Caki2 (cell line): ENCODE results near the gene POLQ. TPM values are rescaled to one million over a fixed set of nuclear protein-coding genes. Genes with fewer than 3 reads are reported as not detected.
"Not testable (repeated sequence)": the region's sequence is repeated elsewhere in the genome, so short reads cannot be mapped to it uniquely, and the experiment has no call there.

Experiments used
- DNase-seq: peaks from one replicate; pipeline ENCODE4 v3.0.0-alpha.2; 2015; ENCODE audit warnings: low read depth
- in situ Hi-C: cut with HindIII; loops from 2 replicates; pipeline ENCODE4 v1.10.0; 2016; ENCODE audit warnings: low sequenced_read_pairs, low pct_unique_long_range_greater_than_20kb, mixed read lengths
- total RNA-seq: library from RNA; depleted of rRNA; stranded (reverse); fragments of >200 nt; shearing (Covaris generic); gene quantifications from 2 replicates; pipeline ENCODE4 v1.2.3, GENCODE V29; 2014; ENCODE audit warnings: low replicate concordance; rRNA removed

POLQ gene
- total RNA-seq, result 1.7 and 3.0 TPM in 2 replicates

GRCh38 chr3:121545574-121546455 is at the start of gene POLQ:
Gene POLQ (minus strand): TSS chr3:121545988. CDS start chr3:121545877, 111 bp downstream.
- DNase-seq, result peak; percentile 84
- in situ Hi-C loops, result no loop called here

DNA sequence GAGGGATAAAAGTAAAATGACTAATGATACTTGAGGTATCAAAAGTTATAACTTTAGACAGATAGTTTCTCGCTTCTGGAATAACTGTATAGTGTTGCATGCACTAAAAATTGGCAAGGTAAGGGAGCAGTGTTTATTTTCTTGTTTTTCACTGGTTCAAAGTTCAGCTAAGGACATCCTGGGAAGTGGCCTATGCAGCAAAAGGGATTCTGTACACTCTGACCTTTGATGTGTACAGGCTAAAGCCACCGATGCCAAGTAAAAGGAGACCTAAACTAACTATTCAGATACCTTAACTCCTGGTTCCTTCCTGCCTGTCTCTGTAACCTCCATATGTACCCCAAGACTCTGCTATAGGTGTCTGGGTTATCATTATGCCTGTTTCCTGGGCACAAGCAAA is 49.1 kb upstream of the POLQ start:
- in situ Hi-C loops, result no loop called here

GRCh38 chr3:121593806-121594205 is 48.0 kb upstream of the POLQ start:
- in situ Hi-C loops, result not testable (repeated sequence)

More for the DNA sequence above, 49.1 kb upstream of the POLQ start:
- no peak for DNase-seq

GRCh38 chr3:121592856-121593702 is 47.3 kb upstream of the POLQ start, which contains the start of gene FBXO40:
Gene FBXO40 (plus strand): TSS chr3:121593379. CDS start chr3:121620576, 27,197 bp downstream.
- in situ Hi-C loops, result no loop called here
- no peak for DNase-seq

More at GRCh38 chr3:121593806-121594205, 48.0 kb upstream of the POLQ start:
- not testable (repeated sequence) for DNase-seq

- DNase-seq, result no peak
- in situ Hi-C loops, result no loop called here
These were observed 38.6 kb upstream of the POLQ start for GRCh38 chr3:121584418-121584817.

- in situ Hi-C loops, result no loop called here
- no peak for DNase-seq
These were observed 35.9 kb upstream of the POLQ start for GRCh38 chr3:121581691-121582090.

GRCh38 chr3:121574449-121574848 is 28.7 kb upstream of the POLQ start:
- in situ Hi-C loops, result no loop called here
- DNase-seq, result peak; percentile 40

- in situ Hi-C loops, result no loop called here
- DNase-seq, result no peak
These were observed 21.9 kb upstream of the POLQ start, which contains the start of gene ARGFX for GRCh38 chr3:121567649-121568048. Gene ARGFX (plus strand): TSS chr3:121567949. CDS start chr3:121570714, 2,765 bp downstream.

DNA sequence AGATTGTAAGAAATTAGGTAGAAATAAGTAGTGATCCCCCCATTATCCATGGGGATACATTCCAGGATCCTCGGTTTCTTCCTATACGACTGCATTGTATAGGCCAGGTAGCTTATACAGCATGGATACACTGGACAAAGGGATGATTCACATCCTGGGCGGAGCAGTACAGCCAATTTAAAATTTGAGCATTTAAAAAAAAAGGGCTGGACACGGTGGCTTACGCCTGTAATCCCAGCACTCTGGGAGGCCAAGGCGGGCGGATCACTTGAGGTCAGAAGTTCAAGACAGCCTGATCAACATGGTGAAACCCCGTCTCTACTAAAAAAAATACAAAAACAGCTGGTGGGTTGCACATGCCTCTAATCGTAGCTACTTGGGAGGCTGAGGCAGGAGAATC is 21.0 kb upstream of the POLQ start:
- DNase-seq, result no peak
- in situ Hi-C loops, result no loop called here

DNA sequence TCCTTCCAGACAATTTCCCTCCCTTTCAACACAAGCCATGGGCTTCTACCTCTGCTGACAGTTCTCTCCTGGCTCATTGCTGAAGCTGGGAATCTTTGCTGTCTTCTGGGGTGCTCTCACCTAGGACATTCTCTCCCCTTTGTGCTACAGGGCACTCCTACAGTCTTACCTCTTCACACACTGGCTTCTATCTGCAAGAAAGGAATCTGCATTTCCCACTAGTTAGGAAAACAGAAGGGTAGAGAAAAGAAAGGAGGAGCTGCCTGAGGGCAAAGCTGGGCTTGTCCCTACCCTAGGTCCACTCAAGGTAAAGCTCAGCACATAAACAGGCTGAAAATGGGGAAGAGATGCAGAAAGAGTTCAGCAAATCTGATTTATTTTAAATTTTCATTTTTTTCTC is 16.4 kb upstream of the POLQ start:
- in situ Hi-C loops, result no loop called here

DNA sequence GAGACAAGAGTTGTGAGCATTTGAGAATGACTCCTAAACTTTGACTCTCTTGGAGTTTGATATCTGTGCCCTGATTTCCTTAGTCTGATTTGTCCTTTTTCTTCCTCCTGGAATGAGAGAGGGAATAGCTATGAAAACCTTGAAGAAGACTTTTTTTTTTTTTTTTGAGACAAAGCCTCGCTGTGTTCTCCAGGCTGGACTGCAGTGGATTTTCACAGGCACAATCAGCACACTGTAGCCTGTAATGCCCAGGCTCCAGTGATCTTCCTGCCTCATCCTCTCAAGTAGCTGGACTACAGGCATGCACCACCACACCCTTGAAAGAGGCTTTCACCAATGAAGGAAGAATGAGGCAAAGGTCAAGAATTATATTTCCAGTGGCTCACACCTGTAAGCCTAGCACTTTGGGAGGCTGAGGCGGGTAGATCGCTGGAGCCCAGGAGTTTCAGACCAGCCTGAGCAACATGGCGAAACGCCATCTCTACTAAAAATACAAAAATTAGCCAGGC is 11.7 kb upstream of the POLQ start:
- in situ Hi-C loops, result no loop called here

More for the DNA sequence above, 16.4 kb upstream of the POLQ start:
- no peak for DNase-seq

DNA sequence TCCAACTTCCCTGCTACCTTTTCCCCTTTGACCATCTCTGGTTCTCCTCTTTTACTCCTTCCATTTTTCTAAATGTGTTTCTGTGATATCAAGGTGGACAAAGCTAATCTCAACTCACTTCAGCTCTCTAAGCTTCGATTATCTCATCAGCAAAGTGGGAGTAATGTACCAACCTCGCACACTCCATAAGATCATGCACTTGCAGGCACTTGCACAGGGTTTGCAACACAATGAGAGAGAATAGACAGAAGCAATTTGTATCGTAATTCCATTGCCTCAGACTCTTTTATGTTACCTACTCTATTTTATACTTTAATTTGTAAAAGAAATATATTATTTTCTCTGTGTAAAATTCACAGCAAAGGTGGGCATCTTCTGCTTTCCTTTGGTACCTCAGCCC is 7.0 kb upstream of the POLQ start:
- in situ Hi-C loops, result no loop called here

More for the DNA sequence above, 11.7 kb upstream of the POLQ start:
- peak; percentile 12 for DNase-seq

GRCh38 chr3:121552379-121552778 is 6.6 kb upstream of the POLQ start:
- in situ Hi-C loops, result no loop called here
- no peak for DNase-seq

More for the DNA sequence above, 7.0 kb upstream of the POLQ start:
- DNase-seq, result no peak

GRCh38 chr3:121545049-121545573 is 677 bp downstream of the POLQ start:
- in situ Hi-C loops, result no loop called here
- DNase-seq, result no peak

DNA sequence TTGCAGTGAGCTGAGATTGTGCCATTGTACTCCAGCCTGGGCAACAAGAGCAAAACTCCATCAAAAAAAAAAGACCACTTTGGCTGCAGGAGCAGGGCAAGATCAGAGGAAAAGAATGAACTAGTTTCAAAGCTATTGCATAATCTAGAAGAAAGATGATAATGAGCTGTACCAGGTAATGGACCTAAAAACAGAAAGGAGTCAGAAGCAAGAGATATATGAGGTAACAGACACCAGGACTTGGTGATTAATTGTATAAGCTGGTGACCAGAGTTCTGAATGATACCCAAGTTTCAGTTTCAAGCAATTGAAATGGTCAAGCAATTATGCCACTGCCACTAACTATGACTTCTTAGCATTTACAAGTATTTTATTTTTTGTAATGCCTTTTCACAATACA is 2.9 kb downstream of the POLQ start:
- DNase-seq, result no peak
- in situ Hi-C loops, result no loop called here

DNA sequence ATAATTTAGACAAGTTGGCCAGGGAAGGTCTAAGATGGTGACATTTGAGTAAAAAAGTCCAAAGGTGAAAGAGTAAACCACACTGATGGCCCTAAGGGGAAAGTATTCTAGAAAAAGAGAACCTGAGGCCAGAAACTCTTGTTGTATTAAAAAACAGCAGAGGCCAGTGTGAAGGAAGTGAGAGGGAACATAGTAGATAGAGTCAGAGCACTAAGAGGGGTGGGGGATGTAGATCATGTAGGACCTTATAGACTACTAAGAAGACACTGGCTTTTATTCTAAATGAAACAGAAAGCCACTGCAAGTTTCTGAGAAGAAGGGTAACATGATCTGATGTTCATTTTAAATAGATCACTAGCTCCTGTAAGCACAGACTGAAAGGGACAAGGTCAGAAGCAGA is 14.5 kb downstream of the POLQ start:
- in situ Hi-C loops, result no loop called here
- DNase-seq, result no peak

DNA sequence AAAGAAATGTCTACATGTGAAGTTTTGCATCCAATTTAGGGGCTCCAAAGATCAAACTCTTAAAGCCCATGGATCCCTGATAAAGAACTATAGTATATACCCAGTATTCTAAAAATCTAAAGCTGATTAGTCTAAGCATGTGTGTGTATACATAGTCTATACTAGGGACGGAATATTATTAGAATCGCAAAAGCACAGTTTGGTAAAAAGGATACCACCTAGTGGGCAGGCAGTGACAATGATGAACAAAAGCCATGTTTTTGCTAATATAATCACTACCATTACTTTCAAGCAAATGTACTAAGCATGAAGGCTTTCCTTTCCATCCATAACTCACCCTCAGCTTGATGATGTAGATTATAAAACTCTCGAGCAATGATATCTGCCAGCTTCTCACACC is 16.5 kb downstream of the POLQ start:
- in situ Hi-C loops, result no loop called here
- DNase-seq, result no peak

DNA sequence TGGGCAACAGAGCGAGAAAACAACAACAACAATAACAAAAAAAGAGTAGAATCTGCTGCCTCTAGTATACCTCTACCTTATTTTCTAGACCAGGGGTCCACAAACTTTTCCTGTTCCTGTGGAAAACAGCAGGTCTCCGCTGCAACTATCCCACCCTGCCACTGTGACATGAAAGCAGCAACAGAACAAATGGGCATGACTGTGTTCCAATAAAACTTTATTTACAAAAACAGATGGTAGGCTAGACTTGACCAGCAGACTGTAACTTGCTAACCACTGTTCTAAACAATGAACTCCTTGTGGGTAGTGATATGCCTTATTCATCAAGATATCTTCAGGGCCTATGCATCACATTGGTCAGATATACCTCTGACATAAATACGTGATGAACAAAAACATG is 25.3 kb downstream of the POLQ start:
- in situ Hi-C loops, result no loop called here
- no peak for DNase-seq
